ENCODE results near the gene SMOC2. TPM values are rescaled to one million over a fixed set of nuclear protein-coding genes. Genes with fewer than 3 reads are reported as not detected.

SMOC2 gene
- total RNA-seq, 4 donors from 2014 or later = 9.0 to 25.7 (median 15.2) TPM

GRCh38 chr6:168709390-168709789, 268.4 kb downstream of the SMOC2 start:
- Histone ChIP-seq H3K27ac (no peak overlapping the region), H3K27me3 (no peaks in the 10 kb centered on the region), H3K4me3 (replicated peaks in 1 of 3) (no peak overlapping the region), H3K36me3 (no peaks in the 10 kb centered on the region), H3K9me3 (no peaks in the 10 kb centered on the region), H3K4me1 (no peaks in the 10 kb centered on the region)
- DNase-seq = no peak
- intact Hi-C loops (cut with DNase I) = no loop called here
- TF ChIP-seq POLR2A (IDR thresholded peaks at IDR 0.05) = no peak
- no peak for TF ChIP-seq CTCF (IDR thresholded peaks at IDR 0.05)
- 79 to 83% methylated on average over 8 to 9 of the region's 9 CpGs for WGBS, 2 donors

DNA sequence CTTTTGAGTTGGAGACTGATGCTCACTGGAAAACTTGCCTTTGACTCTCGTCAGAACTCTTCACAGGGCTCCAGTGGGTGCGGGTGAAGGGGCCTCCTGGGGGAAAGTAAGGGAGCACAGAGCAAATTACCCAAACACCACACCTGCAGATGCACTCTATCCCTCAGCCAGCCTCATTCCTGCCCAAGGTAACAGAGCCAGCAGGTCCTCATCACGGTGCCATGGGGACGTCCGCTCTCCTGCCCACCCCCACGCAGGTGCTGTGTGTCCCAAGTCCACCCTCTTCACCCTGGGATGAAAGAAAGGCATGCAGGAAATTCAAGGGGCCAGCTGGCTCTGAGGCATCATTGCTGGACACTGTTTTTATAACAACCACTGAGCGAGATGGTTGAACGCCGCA, 269.0 kb downstream of the SMOC2 start:
- intact Hi-C loops (cut with DNase I) = no loop called here

DNA sequence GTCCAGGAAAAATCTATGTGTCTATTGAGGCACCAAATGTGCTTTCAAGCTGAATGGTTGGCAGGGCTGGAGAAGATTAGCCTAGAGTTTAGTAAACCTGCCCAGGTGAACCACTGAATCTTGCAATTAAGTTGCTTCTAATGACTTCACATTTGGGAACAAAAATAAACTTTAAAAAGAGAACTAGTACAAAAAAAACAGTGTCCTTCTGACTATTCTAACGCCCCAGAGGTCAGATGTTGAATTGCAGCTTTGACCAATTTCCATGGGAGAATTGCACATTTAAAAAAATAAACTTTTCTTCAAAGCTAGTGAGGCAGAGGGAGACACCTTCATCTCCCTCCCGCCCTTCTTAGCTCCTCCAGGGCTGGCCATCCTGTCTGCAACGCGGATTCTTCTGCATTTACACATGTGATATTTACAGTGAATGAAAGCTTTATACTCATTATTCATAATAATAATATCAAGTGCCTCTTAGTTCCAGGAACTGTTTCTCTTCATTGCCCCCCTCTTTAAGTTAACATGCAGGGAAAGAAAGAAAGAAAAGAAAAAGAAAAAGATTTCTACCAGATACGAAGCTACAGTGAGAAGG, 270.2 kb downstream of the SMOC2 start:
- no peak overlapping the region for H3K4me3 ChIP-seq (replicated peaks in 1 of 3)
- no peaks in the 10 kb centered on the region for H3K27me3 ChIP-seq
- no peaks in the 10 kb centered on the region for H3K36me3 ChIP-seq
- intact Hi-C loops (cut with DNase I) = no loop called here
- H3K27ac ChIP-seq = no peak overlapping the region
- TF ChIP-seq POLR2A (IDR thresholded peaks at IDR 0.05) (no peak), CTCF (IDR thresholded peaks at IDR 0.05) (peak in 5 of 6 experiments; percentile 39 to 65 (median 56))
- DNase-seq = peak in 1 of 2 donors; percentile 16
- no peaks in the 10 kb centered on the region for H3K4me1 ChIP-seq
- 33 to 37% methylated on average over 5 of the region's 5 CpGs for WGBS, 2 donors
- no peaks in the 10 kb centered on the region for H3K9me3 ChIP-seq

More for the DNA sequence above, 269.0 kb downstream of the SMOC2 start:
- peak; percentile 11 to 17 for DNase-seq
- WGBS, 2 donors = 30 to 31% methylated on average over 9 of the region's 9 CpGs
- Histone ChIP-seq H3K4me3 (replicated peaks in 1 of 3) (no peak overlapping the region), H3K27ac (no peak overlapping the region), H3K36me3 (no peaks in the 10 kb centered on the region), H3K9me3 (no peaks in the 10 kb centered on the region), H3K27me3 (no peaks in the 10 kb centered on the region), H3K4me1 (no peaks in the 10 kb centered on the region)
- TF ChIP-seq POLR2A (IDR thresholded peaks at IDR 0.05) = no peak
- no peak for TF ChIP-seq CTCF (IDR thresholded peaks at IDR 0.05)

- intact Hi-C loops (cut with DNase I) = no loop called here
- no peaks in the 10 kb centered on the region for H3K27me3 ChIP-seq
- 86 to 93% methylated on average over 8 to 10 of the region's 11 CpGs for WGBS, 2 donors
- DNase-seq = no peak
- H3K9me3 ChIP-seq = no peaks in the 10 kb centered on the region
- no peak overlapping the region for H3K4me3 ChIP-seq (replicated peaks in 1 of 3)
- H3K4me1 ChIP-seq = no peaks in the 10 kb centered on the region
- H3K36me3 ChIP-seq = no peaks in the 10 kb centered on the region
- H3K27ac ChIP-seq = no peak overlapping the region
- TF ChIP-seq CTCF (IDR thresholded peaks at IDR 0.05) = no peak
- TF ChIP-seq POLR2A (IDR thresholded peaks at IDR 0.05) = no peak
These were observed 270.8 kb downstream of the SMOC2 start for GRCh38 chr6:168711666-168712300.

- no peaks in the 10 kb centered on the region for H3K4me1 ChIP-seq
- TF ChIP-seq POLR2A (IDR thresholded peaks at IDR 0.05) (no peak), CTCF (IDR thresholded peaks at IDR 0.05) (no peak)
- H3K9me3 ChIP-seq = no peaks in the 10 kb centered on the region
- H3K27ac ChIP-seq = no peak overlapping the region
- no peak overlapping the region for H3K4me3 ChIP-seq (replicated peaks in 1 of 3)
- intact Hi-C loops (cut with DNase I) = no loop called here
- no peaks in the 10 kb centered on the region for H3K36me3 ChIP-seq
- no peaks in the 10 kb centered on the region for H3K27me3 ChIP-seq
- no peak for DNase-seq
- WGBS, 2 donors = 79% methylated on average over 5 of the region's 5 CpGs
These were observed 272.0 kb downstream of the SMOC2 start for GRCh38 chr6:168712993-168713392.

Measured in thyroid gland (tissue), 4 donors.